H1 (cell line): Measurements from ENCODE around the gene CNTD1. TPM values are rescaled to one million over a fixed set of nuclear protein-coding genes. Genes with fewer than 3 reads are reported as not detected.

Experiments used
- CTCF ChIA-PET: fragments of 300-600 bp; sonication (Branson Sonifier 250); formaldehyde crosslinking; loops from one replicate; lab custom pipeline; 2021; ENCODE audit not compliant: partially characterized antibody; lab: Charles Lee
- POLR2A ChIA-PET: fragments of 300-600 bp; sonication (Branson Sonifier 250); formaldehyde crosslinking; loops from one replicate; lab custom pipeline; 2021; ENCODE audit warnings: inconsistent platforms; ENCODE audit not compliant: partially characterized antibody; lab: Charles Lee
- DNase-seq, 2 experiments: peaks; one replicate each; pipeline versions ENCODE4 v3.0.0 to v3.0.0-alpha.2; 2010 to 2022; ENCODE audit warnings: low spot score in 2 of 2, low read depth in 1 of 2, mixed read lengths in 1 of 2
- FAIRE-seq: peaks from 2 replicates; lab custom pipeline; 2011; peaks lifted over from hg19 to GRCh38; lab: Jason Lieb, UNC
- H2AFZ ChIP-seq: 2 replicates; pipeline ENCODE4 v1.8.1; 2012; ENCODE audit warnings: low read length, inconsistent platforms
- H2AK5ac ChIP-seq: 2 replicates; pipeline ENCODE4 v1.6.1; 2013; ENCODE audit warnings: low read depth, low read length
- H2BK120ac ChIP-seq: replicated peaks from 2 replicates; pipeline ENCODE3; 2013; ENCODE audit warnings: low read depth, low read length, inconsistent platforms
- H2BK12ac ChIP-seq: 2 replicates; pipeline ENCODE4 v1.6.1; 2013; ENCODE audit warnings: low read depth, low read length
- H2BK15ac ChIP-seq: 2 replicates; pipeline ENCODE4 v1.6.1; 2013; ENCODE audit warnings: low read length
- H2BK20ac ChIP-seq: 2 replicates; pipeline ENCODE4 v1.6.1; 2013; ENCODE audit warnings: low read length
- H2BK5ac ChIP-seq: 2 replicates; pipeline ENCODE4 v1.6.1; 2013; ENCODE audit warnings: low read depth, low read length
- H3K14ac ChIP-seq: 2 replicates; pipeline ENCODE4 v1.6.1; 2013; ENCODE audit warnings: inconsistent platforms; ENCODE audit not compliant: insufficient read length
- H3K18ac ChIP-seq: 2 replicates; pipeline ENCODE4 v1.6.1; 2013; ENCODE audit warnings: low read length; ENCODE audit errors: extremely low read depth
- H3K23ac ChIP-seq: 2 replicates; pipeline ENCODE4 v1.6.1; 2013; ENCODE audit warnings: inconsistent platforms; ENCODE audit not compliant: insufficient read length
- H3K23me2 ChIP-seq: 2 replicates; pipeline ENCODE4 v1.6.1; 2013; ENCODE audit warnings: low read depth, low read length
- H3K27ac ChIP-seq: 2 replicates; pipeline ENCODE4 v1.6.1; 2011; ENCODE audit warnings: low read depth, low read length, inconsistent platforms
- H3K27me3 ChIP-seq, 4 experiments: replicated peaks in 1 of 4; 1 replicate in 1 of 4; 2 replicates in 3 of 4; pipeline versions ENCODE4 v1.6.1 to v1.8.1; 2011 to 2013; ENCODE audit warnings: low read length in 3 of 4, mild to moderate bottlenecking in 3 of 4, inconsistent platforms in 2 of 4, mixed read lengths in 2 of 4, moderate library complexity in 1 of 4; ENCODE audit not compliant: control insufficient read depth in 3 of 4, insufficient read depth in 3 of 4; ENCODE audit errors: extremely low read depth in 1 of 4
- H3K36me3 ChIP-seq, 4 experiments: 2 replicates each; pipeline versions ENCODE4 v1.6.1 to v1.8.1; 2011 to 2013; ENCODE audit warnings: mild to moderate bottlenecking in 4 of 4, low read length in 3 of 4, moderate library complexity in 2 of 4, control low read depth in 1 of 4, inconsistent platforms in 1 of 4; ENCODE audit not compliant: insufficient read depth in 4 of 4, control insufficient read depth in 2 of 4
- H3K4ac ChIP-seq: replicated peaks from 2 replicates; pipeline ENCODE3; 2013; ENCODE audit warnings: low read length, low read depth, mixed read lengths, inconsistent platforms; ENCODE audit not compliant: insufficient read length
- H3K4me1 ChIP-seq, 4 experiments: replicated peaks in 1 of 4; 1 replicate in 1 of 4; 2 replicates in 3 of 4; pipeline versions ENCODE4 v1.6.1 to v1.8.1; 2011 to 2013; ENCODE audit warnings: low read length in 3 of 4, inconsistent platforms in 2 of 4, mixed read lengths in 1 of 4; ENCODE audit not compliant: insufficient read depth in 4 of 4, control insufficient read depth in 3 of 4
- H3K4me2 ChIP-seq, 2 experiments: 2 replicates each; pipeline versions ENCODE4 v1.6.1 to v1.8.1; 2011 to 2013; ENCODE audit warnings: low read depth in 2 of 2, low read length in 2 of 2, control low read depth in 1 of 2, inconsistent platforms in 1 of 2, mild to moderate bottlenecking in 1 of 2; ENCODE audit not compliant: insufficient read depth in 1 of 2
- H3K4me3 ChIP-seq, 4 experiments: fragments of 200-600, 300-600 bp in 1 of 4; sonication (generic), shearing (Covaris generic), sonication (Bioruptor Twin) in 1 of 4; 2 replicates each; pipeline versions ENCODE4 v1.5.1 to v1.8.1; 2011 to 2016; ENCODE audit warnings: low read length in 4 of 4, low read depth in 3 of 4, control low read depth in 2 of 4, inconsistent platforms in 2 of 4, mild to moderate bottlenecking in 2 of 4, mixed read lengths in 1 of 4, moderate library complexity in 1 of 4; ENCODE audit not compliant: insufficient read depth in 2 of 4; ENCODE audit errors: extremely low read depth in 1 of 4
- H3K56ac ChIP-seq: replicated peaks from 2 replicates; pipeline ENCODE3; 2013; ENCODE audit warnings: low read depth, mild to moderate bottlenecking, mixed read lengths, low read length, inconsistent platforms; ENCODE audit not compliant: insufficient read length
- H3K79me1 ChIP-seq: 2 replicates; pipeline ENCODE4 v1.6.1; 2013; ENCODE audit warnings: low read depth, low read length, control low read depth
- H3K79me2 ChIP-seq, 2 experiments: 2 replicates each; pipeline versions ENCODE4 v1.6.1 to v1.8.1; 2012 to 2013; ENCODE audit warnings: low read length in 2 of 2, mild to moderate bottlenecking in 2 of 2, inconsistent platforms in 1 of 2; ENCODE audit not compliant: insufficient read depth in 2 of 2, control insufficient read depth in 1 of 2
- H3K9ac ChIP-seq, 4 experiments: replicated peaks in 1 of 4; 1 replicate in 1 of 4; 2 replicates in 3 of 4; pipeline versions ENCODE4 v1.6.1 to v1.8.1; 2011 to 2013; ENCODE audit warnings: low read depth in 3 of 4, low read length in 3 of 4, control low read depth in 2 of 4, mild to moderate bottlenecking in 2 of 4, moderate library complexity in 2 of 4, inconsistent platforms in 1 of 4; ENCODE audit errors: extremely low read depth in 1 of 4
- H3K9me3 ChIP-seq, 2 experiments: 2 replicates each; pipeline versions ENCODE4 v1.6.1 to v1.8.1; 2012 to 2013; ENCODE audit warnings: mild to moderate bottlenecking in 2 of 2, moderate library complexity in 2 of 2, control low read depth in 1 of 2, inconsistent platforms in 1 of 2, low read depth in 1 of 2, low read length in 1 of 2, mixed read lengths in 1 of 2; ENCODE audit not compliant: insufficient read depth in 2 of 2
- H4K20me1 ChIP-seq, 2 experiments: replicated peaks in 1 of 2; 2 replicates each; pipeline versions ENCODE3 to v1.8.1; 2011 to 2013; ENCODE audit warnings: inconsistent platforms in 2 of 2, low read length in 2 of 2, mild to moderate bottlenecking in 1 of 2; ENCODE audit not compliant: insufficient read depth in 2 of 2, control insufficient read depth in 1 of 2
- H4K5ac ChIP-seq: 2 replicates; pipeline ENCODE4 v1.6.1; 2013; ENCODE audit warnings: low read length, low read depth, mixed read lengths, inconsistent platforms; ENCODE audit not compliant: insufficient read length
- H4K8ac ChIP-seq: 2 replicates; pipeline ENCODE4 v1.8.0; 2013; ENCODE audit warnings: mild to moderate bottlenecking, moderate library complexity, low read length, inconsistent platforms; ENCODE audit not compliant: insufficient read depth; ENCODE audit errors: extremely low read depth
- H4K91ac ChIP-seq: replicated peaks from 2 replicates; pipeline ENCODE3; 2013; ENCODE audit warnings: low read length, mixed read lengths, inconsistent platforms; ENCODE audit not compliant: insufficient read length
- HDAC6 ChIP-seq: IDR thresholded peaks from one replicate; pipeline ENCODE4 v1.7.1; 2012; ENCODE audit warnings: low read depth, mild to moderate bottlenecking, inconsistent platforms, low read length, moderate library complexity
- NANOG ChIP-seq: IDR thresholded peaks from 2 replicates; pipeline ENCODE4 v1.6.1; 2011; ENCODE audit warnings: low read length, low read depth, mild to moderate bottlenecking, inconsistent platforms; ENCODE audit not compliant: insufficient read depth, poor library complexity, severe bottlenecking
- POLR2A ChIP-seq, 2 experiments: IDR thresholded peaks; 1 replicate in 1 of 2; 2 replicates in 1 of 2; pipeline ENCODE4 v1.6.1; 2011; ENCODE audit warnings: low read depth in 2 of 2, low read length in 2 of 2, mild to moderate bottlenecking in 2 of 2; ENCODE audit errors: control extremely low read depth in 1 of 2
- ZNF274 ChIP-seq: IDR thresholded peaks from 2 replicates; pipeline ENCODE4 v1.7.0; 2012; ENCODE audit warnings: low read length, borderline replicate concordance; ENCODE audit errors: extremely low read depth
- WGBS, 2 experiments: shearing (Covaris generic) in 1 of 2; methylation state at CpG; one replicate each; pipeline versions ENCODE4 v1.1.6 to v1.1.7; 2013 to 2015; ENCODE audit warnings: low lambda C conversion rate in 2 of 2, mixed read lengths in 2 of 2, inconsistent platforms in 1 of 2, low coverage in 1 of 2, missing lambda C conversion rate in 1 of 2; ENCODE audit not compliant: insufficient replicate concordance in 2 of 2, insufficient coverage in 1 of 2, insufficient read length in 1 of 2; ENCODE audit errors: extremely low coverage in 1 of 2, missing lambda C conversion rate in 1 of 2; 5-methylcytosine and 5-hydroxymethylcytosine counted together
- polyA plus RNA-seq, 7 experiments: library from polyadenylated mRNA; depleted of rRNA in 3 of 7; stranded (reverse) in 5 of 7; unstranded in 2 of 7; fragments of >200 nt in 5 of 7; fragments of 200-250 nt in 2 of 7; gene quantifications; 1 replicate in 5 of 7; 2 replicates in 1 of 7; 4 replicates in 1 of 7; pipeline versions ENCODE4 v1.2.1 to v1.2.3, GENCODE V29; 2011 to 2013; ENCODE audit warnings: missing spikeins in 2 of 7, mixed read lengths in 2 of 7
- total RNA-seq: library from RNA; stranded (reverse); fragmentation: NEBNext Ultra II Directional; extraction: Animal tissue kit (Norgen Biotek cat#: 25700); gene quantifications from 2 replicates; pipeline ENCODE4 v1.2.1, GENCODE V29; 2021

CNTD1 gene
- total and polyA plus RNA-seq, 2 of the 8 experiments (the other 6 are each of a cell fraction or from before 2014, with no cell fraction given) = not detected

GRCh38 chr17:42846594-42847280 is 48.1 kb downstream of the CNTD1 start:
- POLR2A ChIA-PET = interaction anchor here (0.5 to 10.4 kb wide), 12 partner anchors 8 to 155 kb away, joined by 3 to 111 read pairs (median 4); partner anchors contain the start of gene PSME3

More at GRCh38 chr17:42846594-42847280, 48.1 kb downstream of the CNTD1 start:
- Histone ChIP-seq H3K9ac (no peak overlapping the region), H2BK20ac (no peak overlapping the region), H3K23ac (no peak overlapping the region), H4K91ac (no peak overlapping the region), H2AK5ac (no peak overlapping the region), H3K4me2 (no peak overlapping the region), H3K36me3 (peaks cover 21 to 37% (median 28%) of the 10 kb centered on the region in 4 experiments), H3K79me1 (no peaks in the 10 kb centered on the region), H3K4ac (no peak overlapping the region), H3K9me3 (no peaks in the 10 kb centered on the region), H4K8ac (no peak overlapping the region; the same call in 1 of the 2 replicates), H3K4me3 (no peak overlapping the region), H3K27ac (no peak overlapping the region), H3K4me1 (no peaks in the 10 kb centered on the region; a peak in 1 of 7 replicates), H2BK120ac (no peak overlapping the region), H4K5ac (no peak overlapping the region), H3K23me2 (no peaks in the 10 kb centered on the region), H3K18ac (no peak overlapping the region), H4K20me1 (peaks cover 13 to 19% of the 10 kb centered on the region in 2 experiments), H3K14ac (no peak overlapping the region), H2BK12ac (no peak overlapping the region), H3K56ac (no peak overlapping the region), H3K27me3 (no peaks in the 10 kb centered on the region; a peak in 1 of 7 replicates), H2BK15ac (no peak overlapping the region), H2AFZ (no peak overlapping the region), H2BK5ac (no peak overlapping the region), H3K79me2 (no peaks in the 10 kb centered on the region)
- FAIRE-seq (no peak), DNase-seq (no peak)
- WGBS, 2 experiments = 88% methylated on average over 9 of the region's 9 CpGs; no CpG with 5 or more reads in 1 of the 2 experiments
- CTCF ChIA-PET = interaction anchor here (0.7 to 8.9 kb wide), 11 partner anchors 8 to 107 kb away, joined by 3 to 141 read pairs (median 4); no protein-coding TSS in a partner anchor
- TF ChIP-seq POLR2A (IDR thresholded peaks at IDR 0.05; ENCODE audit: control extremely low read depth in 1 of 2, low read depth in 2 of 2, low read length in 2 of 2) = peak in 1 of 2 experiments; percentile 43; a peak in 1 of 3 replicates
- no peak for TF ChIP-seq HDAC6
- TF ChIP-seq ZNF274 = no peak
- no peak for TF ChIP-seq NANOG
